Ramos (cell line): Measurements from ENCODE around the gene EZH1.

Experiments used
- in situ Hi-C: fragments of 300-500 bp; cut with MboI; formaldehyde crosslinking; loops from one replicate; pipeline ENCODE4 v1.14.3; 2022; ENCODE audit warnings: low sequenced_read_pairs; ENCODE audit not compliant: unreplicated experiment

The EZH1 gene

DNA sequence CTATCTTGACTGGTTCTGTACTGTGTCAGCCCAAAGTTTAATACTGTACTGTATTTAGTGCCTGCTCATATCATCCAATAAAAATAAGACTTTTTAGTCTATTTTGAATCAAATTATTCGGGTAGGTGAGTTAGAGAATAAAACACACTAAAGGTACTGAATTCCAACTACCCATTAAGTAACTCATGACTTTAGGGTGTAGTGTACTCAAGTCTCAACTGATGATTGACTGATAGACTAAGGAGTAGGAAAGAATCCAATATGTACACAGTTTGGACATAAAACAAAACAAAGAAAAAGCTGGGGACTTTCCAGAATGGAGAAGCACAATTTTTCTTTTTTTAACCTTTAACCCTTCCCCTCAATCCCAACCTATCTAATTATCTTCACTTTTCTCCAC, 4.1 kb downstream of the EZH1 start:
- in situ Hi-C loops, result loop anchor here (25.0 kb wide), 1 partner anchor 622 kb away; no protein-coding TSS in a partner anchor

- in situ Hi-C loops, result loop anchor here (25.0 kb wide), 1 partner anchor 637 kb away; no protein-coding TSS in a partner anchor
Measured at GRCh38 chr17:42725143-42725542, 19.7 kb downstream of the EZH1 start.

DNA sequence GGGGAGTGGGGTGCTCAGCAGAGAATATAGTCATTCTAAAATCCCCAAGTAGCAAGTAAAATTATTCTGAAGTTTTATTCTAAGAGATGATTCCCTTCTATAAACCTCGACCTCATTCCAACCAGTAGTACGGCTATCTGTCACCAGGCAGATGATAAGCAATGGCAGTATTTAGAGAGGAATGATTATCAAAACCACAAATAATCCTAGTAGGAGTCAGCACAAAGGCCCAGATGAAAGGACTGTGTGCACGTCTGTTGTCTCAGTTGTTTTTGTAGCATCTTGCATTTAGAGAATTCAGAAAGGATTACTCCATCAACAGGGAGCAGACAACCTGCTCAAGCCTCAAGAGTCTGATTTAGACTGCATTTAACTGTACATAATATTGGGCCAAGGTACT, 21.2 kb downstream of the EZH1 start:
- in situ Hi-C loops, result loop anchor here (25.0 kb wide), 2 partner anchors 214 to 589 kb away; no protein-coding TSS in a partner anchor

- in situ Hi-C loops, result loop anchor here (25.0 kb wide), 2 partner anchors 216 to 591 kb away; no protein-coding TSS in a partner anchor
Measured at GRCh38 chr17:42720996-42721583, 23.8 kb downstream of the EZH1 start.

DNA sequence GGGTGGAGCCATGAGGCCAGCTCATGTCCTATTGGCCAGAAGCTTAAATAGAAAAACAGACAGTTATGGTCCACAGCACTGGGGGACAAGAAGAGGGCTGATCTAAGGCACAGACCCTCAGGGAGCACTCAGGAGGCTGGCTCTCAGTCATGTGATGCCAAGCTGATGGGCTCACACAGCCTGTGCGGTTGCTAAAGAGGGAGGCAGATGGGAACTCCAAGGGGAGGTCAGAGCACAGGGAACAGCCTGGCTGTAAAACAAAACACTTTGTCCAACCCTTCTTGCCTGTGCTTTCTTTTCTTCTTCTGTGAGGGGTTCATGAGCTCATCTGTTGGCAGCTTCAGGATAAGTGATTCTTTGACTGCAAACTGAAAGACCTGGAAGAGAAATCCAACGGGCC, 35.3 kb downstream of the EZH1 start:
- in situ Hi-C loops, result loop anchor here (25.0 kb wide), 2 partner anchors 228 to 603 kb away; no protein-coding TSS in a partner anchor

GRCh38 chr17:42708588-42708987, 36.3 kb downstream of the EZH1 start:
- in situ Hi-C loops, result loop anchor here (25.0 kb wide), 2 partner anchors 229 to 604 kb away; no protein-coding TSS in a partner anchor

DNA sequence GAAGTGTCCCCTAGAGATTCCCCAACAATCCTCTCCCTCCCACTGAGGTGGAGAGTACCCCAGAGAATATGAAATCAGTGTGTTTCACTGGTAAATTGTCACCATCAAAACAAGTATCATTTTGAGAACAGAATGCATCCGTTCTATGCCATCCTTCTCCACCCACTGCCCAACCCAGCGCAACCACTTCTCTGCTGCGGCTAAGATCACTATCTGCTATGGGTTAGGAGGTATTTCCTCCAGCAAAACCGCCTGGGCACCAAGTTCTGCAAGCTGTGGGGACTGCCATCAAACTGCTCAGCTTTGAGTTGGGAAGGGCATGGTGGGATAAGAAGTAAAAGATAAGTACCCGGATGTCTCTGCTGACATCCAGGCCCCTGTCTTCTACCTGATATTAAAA, 38.1 kb downstream of the EZH1 start:
- in situ Hi-C loops, result loop anchor here (25.0 kb wide), 2 partner anchors 231 to 606 kb away; no protein-coding TSS in a partner anchor

DNA sequence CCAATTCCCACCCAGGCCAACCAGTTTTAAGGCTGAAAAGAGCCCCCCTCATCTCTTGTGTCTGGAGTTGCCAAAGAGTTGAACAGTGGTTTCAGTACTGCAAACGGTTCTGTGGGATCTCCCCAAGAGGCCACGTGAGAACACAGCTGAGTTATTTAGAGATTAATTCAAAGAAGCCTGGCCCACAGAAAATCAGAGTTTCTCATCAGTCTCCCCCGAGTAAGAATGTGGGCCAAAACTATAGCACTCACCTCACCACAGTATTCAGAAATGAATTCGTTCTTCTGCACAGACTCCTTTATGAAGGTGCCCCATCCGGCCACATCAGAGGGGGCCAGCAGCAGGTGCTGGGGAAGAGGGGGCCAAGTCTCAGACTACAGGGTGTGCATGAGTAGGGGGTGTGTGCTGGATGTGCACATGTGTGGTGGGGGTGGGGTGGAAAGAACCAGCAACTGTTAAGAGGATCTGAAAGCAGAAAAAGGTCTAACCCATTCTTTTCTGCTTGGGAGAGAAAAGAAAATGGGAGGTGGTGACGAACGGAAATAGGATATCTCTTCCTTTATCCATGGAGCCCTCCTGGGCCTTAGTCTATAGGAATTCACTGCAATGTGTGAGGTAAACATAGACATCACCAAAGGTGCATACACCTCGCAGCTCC, 39.9 kb downstream of the EZH1 start:
- in situ Hi-C loops, result loop anchor here (25.0 kb wide), 2 partner anchors 232 to 607 kb away; no protein-coding TSS in a partner anchor

DNA sequence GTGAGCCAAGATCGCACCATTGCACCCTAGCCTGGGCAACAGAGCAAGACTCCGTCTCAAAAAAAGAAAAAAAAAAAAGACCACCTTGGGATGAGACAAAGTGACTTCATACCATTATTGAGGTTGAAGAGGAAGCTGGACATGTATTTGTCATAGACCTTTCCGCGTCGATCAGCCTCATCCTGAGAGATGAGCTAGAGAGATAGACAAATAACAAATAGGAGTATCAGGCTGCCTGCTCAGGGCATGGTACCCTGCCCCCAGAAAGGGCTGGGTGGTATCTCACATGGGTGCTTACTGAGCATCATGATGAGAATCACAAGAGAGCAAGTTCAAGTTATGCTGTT, 40.4 kb downstream of the EZH1 start:
- in situ Hi-C loops, result loop anchor here (25.0 kb wide), 2 partner anchors 233 to 608 kb away; no protein-coding TSS in a partner anchor

DNA sequence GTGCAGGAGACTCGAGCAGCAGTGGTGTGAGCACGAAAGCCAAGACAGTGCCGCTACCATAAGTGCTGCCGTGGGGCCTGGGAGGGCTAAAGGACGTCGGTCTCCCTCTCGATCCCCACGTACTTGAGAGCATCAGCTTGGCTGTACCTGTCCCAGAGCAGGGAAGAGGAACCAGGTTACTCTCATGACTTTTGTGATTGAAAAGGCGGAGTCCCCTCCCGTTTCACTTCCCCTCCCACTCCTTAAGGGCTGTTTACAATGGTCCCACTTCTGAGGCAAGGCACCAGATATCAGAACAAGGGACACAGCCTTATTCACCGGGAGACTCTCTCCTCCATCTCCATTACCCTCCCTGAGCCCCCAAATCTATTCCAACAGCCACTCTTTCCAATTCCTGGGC, 42.4 kb downstream of the EZH1 start:
- in situ Hi-C loops, result loop anchor here (25.0 kb wide), 2 partner anchors 235 to 610 kb away; no protein-coding TSS in a partner anchor

- in situ Hi-C loops, result loop anchor here (25.0 kb wide), 2 partner anchors 237 to 612 kb away; no protein-coding TSS in a partner anchor
Measured at GRCh38 chr17:42700586-42701289, 44.1 kb downstream of the EZH1 start.

DNA sequence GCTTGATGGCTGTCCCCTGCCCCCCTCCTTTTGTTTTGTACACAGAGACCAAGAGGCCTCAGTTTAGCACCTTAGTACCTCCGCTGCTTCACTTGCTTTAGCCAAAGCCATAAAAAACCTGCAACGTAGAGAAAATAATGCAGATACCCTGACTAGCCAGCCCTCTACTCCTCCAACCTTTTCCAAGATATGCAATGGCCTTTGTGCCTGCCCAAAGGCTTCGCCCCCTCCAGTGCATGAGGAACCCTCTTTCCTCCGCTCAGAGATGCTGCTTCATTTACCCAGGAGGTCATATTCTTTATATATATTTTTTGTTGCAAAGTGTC, 45.5 kb downstream of the EZH1 start:
- in situ Hi-C loops, result no loop called here

GRCh38 chr17:42698736-42699414, 46.0 kb downstream of the EZH1 start:
- in situ Hi-C loops, result no loop called here

DNA sequence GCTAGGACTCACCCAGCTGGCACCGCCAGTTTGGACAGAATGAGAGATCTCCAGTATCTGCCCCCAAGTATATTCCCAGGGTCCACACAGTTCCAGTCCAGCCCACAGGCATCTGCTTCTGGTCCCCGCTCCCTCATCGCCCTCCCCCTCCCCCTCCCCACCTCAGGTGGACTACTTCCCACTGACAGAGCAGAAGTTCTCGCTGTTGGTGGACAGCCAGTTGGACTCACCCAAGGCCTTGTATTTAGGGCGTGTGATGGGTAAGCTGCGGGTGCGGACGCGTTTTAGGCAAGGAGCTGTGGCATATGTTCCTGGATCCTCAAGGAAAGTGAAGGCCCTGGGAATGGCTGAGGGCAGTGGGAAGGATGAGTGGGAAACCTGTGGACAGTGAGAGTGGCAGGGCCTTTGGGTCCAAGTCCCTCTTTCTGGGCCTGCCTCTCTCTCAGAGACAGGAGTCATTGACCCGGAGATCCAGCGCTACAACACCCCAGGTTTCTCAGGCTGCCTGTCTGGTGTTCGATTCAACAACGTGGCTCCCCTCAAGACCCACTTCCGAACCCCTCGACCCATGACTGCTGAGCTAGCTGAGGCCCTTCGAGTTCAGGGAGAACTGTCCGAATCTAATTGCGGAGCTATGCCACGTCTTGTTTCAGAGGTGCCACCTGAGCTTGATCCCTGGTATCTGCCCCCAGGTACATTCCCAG, 47.6 kb downstream of the EZH1 start:
- in situ Hi-C loops, result no loop called here

- in situ Hi-C loops, result no loop called here
Measured at GRCh38 chr17:42695500-42695899, 49.3 kb downstream of the EZH1 start.

- in situ Hi-C loops, result no loop called here
Measured at GRCh38 chr17:42694524-42694923, 50.3 kb downstream of the EZH1 start.

DNA sequence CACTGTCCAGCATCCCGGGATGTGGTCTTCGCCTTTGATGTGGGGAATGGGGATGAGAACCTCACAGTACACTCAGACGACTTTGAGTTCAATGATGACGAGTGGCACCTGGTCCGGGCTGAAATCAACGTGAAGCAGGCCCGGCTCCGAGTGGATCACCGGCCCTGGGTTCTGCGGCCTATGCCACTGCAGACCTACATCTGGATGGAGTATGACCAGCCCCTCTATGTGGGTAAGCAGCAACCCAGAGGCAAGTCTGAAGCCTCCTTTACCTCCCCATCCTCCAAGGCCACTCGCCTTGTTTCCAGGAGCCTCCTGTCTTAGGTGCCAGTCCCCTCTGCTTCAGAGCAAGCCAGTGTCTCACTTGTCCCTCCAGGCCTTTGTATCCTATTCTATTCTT, 52.4 kb downstream of the EZH1 start:
- in situ Hi-C loops, result no loop called here

GRCh38 chr17:42691021-42691545, 53.8 kb downstream of the EZH1 start:
- in situ Hi-C loops, result no loop called here

GRCh38 chr17:42690596-42690995, 54.2 kb downstream of the EZH1 start:
- in situ Hi-C loops, result no loop called here
